Osteocyte (in vitro differentiated cells): ENCODE data around the gene EIF4G3. TPM values are rescaled to one million over a fixed set of nuclear protein-coding genes. Genes with fewer than 3 reads are reported as not detected.

ENCODE experiments used
- DNase-seq: peaks from one replicate; pipeline ENCODE4 v3.0.0; 2021; ENCODE audit warnings: mixed read lengths; ENCODE audit not compliant: unreplicated experiment; ENCODE audit errors: extremely low spot score
- H3K27ac Mint-ChIP-seq: one replicate; pipeline ENCODE4 v1.8.0; 2021; ENCODE audit warnings: mild to moderate bottlenecking, mixed read lengths; ENCODE audit not compliant: unreplicated experiment
- H3K27me3 Mint-ChIP-seq: one replicate; pipeline ENCODE4 v1.8.0; 2021; ENCODE audit warnings: mixed read lengths; ENCODE audit not compliant: unreplicated experiment
- H3K36me3 Mint-ChIP-seq: one replicate; pipeline ENCODE4 v1.8.0; 2021; ENCODE audit warnings: mixed read lengths; ENCODE audit not compliant: unreplicated experiment
- H3K4me1 Mint-ChIP-seq: one replicate; pipeline ENCODE4 v1.8.0; 2021; ENCODE audit warnings: mixed read lengths; ENCODE audit not compliant: unreplicated experiment
- H3K4me3 Mint-ChIP-seq: one replicate; pipeline ENCODE4 v1.8.0; 2021; ENCODE audit warnings: mild to moderate bottlenecking, moderate library complexity, mixed read lengths; ENCODE audit not compliant: unreplicated experiment
- H3K9me3 Mint-ChIP-seq: one replicate; pipeline ENCODE4 v1.8.0; 2021; ENCODE audit warnings: mixed read lengths; ENCODE audit not compliant: unreplicated experiment
- total RNA-seq: library from RNA; stranded (reverse); gene quantifications from 2 replicates; pipeline ENCODE4 v1.2.1, GENCODE V29; 2021
- TF ChIP-seq, protein P1 (sequence below): fragments of 200-600 bp; sonication (generic); IDR thresholded peaks from 2 replicates; pipeline ENCODE4 v1.5.0; 2021; ENCODE audit warnings: antibody characterized with exemption, mild to moderate bottlenecking, moderate library complexity

EIF4G3 gene
- total RNA-seq, 1 donor from 2014 or later, result 81.9 TPM

GRCh38 chr1:21117597-21118001, 59.1 kb downstream of the EIF4G3 start:
- Mint-ChIP-seq H3K27me3 (no peaks in the 10 kb centered on the region), H3K9me3 (no peaks in the 10 kb centered on the region), H3K36me3 (peaks cover 11% of the 10 kb centered on the region), H3K27ac (no peak overlapping the region), H3K4me1 (peaks cover 11% of the 10 kb centered on the region), H3K4me3 (no peak overlapping the region)
- DNase-seq, result no peak
- TF ChIP-seq, protein P1, sequence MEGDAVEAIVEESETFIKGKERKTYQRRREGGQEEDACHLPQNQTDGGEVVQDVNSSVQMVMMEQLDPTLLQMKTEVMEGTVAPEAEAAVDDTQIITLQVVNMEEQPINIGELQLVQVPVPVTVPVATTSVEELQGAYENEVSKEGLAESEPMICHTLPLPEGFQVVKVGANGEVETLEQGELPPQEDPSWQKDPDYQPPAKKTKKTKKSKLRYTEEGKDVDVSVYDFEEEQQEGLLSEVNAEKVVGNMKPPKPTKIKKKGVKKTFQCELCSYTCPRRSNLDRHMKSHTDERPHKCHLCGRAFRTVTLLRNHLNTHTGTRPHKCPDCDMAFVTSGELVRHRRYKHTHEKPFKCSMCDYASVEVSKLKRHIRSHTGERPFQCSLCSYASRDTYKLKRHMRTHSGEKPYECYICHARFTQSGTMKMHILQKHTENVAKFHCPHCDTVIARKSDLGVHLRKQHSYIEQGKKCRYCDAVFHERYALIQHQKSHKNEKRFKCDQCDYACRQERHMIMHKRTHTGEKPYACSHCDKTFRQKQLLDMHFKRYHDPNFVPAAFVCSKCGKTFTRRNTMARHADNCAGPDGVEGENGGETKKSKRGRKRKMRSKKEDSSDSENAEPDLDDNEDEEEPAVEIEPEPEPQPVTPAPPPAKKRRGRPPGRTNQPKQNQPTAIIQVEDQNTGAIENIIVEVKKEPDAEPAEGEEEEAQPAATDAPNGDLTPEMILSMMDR, result no peak

DNA sequence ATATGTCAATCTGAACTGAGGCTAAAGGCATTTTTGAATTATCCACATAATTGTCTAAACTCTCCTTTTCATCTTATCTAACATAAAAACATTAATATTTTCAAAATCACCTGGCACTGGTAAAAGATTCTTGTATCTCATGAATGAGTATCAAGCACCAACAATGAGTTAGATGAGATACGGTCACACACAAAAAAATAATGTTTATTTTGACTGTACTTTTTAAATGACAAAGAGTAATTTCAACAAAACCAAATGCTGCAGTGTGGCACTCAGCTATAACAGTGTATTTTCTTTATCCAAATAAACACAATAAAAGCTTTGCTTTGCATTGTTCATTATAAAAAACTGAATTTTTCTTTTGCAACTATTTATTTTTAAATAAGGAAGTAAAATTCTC, 59.5 kb downstream of the EIF4G3 start:
- Mint-ChIP-seq H3K9me3 (no peaks in the 10 kb centered on the region), H3K4me1 (peaks cover 15% of the 10 kb centered on the region), H3K27ac (no peak overlapping the region), H3K36me3 (peaks cover 11% of the 10 kb centered on the region), H3K4me3 (no peak overlapping the region), H3K27me3 (no peaks in the 10 kb centered on the region)
- TF ChIP-seq, protein P1, result no peak
- DNase-seq, result no peak

- no peak overlapping the region for H3K27ac Mint-ChIP-seq
- DNase-seq, result no peak
- no peak overlapping the region for H3K4me3 Mint-ChIP-seq
- H3K9me3 Mint-ChIP-seq, result no peaks in the 10 kb centered on the region
- TF ChIP-seq, protein P1, result no peak
- peaks cover 9% of the 10 kb centered on the region for H3K36me3 Mint-ChIP-seq
- no peaks in the 10 kb centered on the region for H3K27me3 Mint-ChIP-seq
- H3K4me1 Mint-ChIP-seq, result peaks cover 18% of the 10 kb centered on the region
These were observed 61.5 kb downstream of the EIF4G3 start for GRCh38 chr1:21115098-21115760.

- TF ChIP-seq, protein P1, result no peak
- H3K27ac Mint-ChIP-seq, result no peak overlapping the region
- H3K9me3 Mint-ChIP-seq, result no peaks in the 10 kb centered on the region
- DNase-seq, result no peak
- peaks cover 18% of the 10 kb centered on the region for H3K4me1 Mint-ChIP-seq
- no peaks in the 10 kb centered on the region for H3K27me3 Mint-ChIP-seq
- no peak overlapping the region for H3K4me3 Mint-ChIP-seq
- H3K36me3 Mint-ChIP-seq, result peaks cover 7% of the 10 kb centered on the region
These were observed 62.3 kb downstream of the EIF4G3 start for GRCh38 chr1:21114431-21114830.

DNA sequence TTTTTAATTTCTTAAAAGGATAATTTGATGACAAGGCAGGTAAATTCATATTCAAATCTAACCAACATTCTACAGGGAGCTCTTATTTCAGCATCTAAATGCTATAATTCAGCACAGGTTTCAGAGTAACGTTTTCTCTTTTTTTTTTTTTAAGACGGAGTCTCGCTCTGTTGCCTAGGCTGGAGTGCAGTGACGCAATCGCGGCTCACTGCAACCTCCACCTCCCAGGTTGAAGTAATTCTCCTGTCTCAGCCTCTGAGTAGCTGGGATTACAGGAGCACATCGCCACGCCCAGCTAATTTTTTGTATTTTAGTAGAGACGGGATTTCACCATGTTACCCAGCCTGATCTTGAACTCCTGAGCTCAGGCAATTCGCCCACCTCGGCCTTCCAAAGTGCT, 66.5 kb downstream of the EIF4G3 start:
- H3K9me3 Mint-ChIP-seq, result no peaks in the 10 kb centered on the region
- DNase-seq, result no peak
- H3K4me3 Mint-ChIP-seq, result no peak overlapping the region
- H3K4me1 Mint-ChIP-seq, result peaks cover 14% of the 10 kb centered on the region
- H3K36me3 Mint-ChIP-seq, result peaks cover 5% of the 10 kb centered on the region
- H3K27ac Mint-ChIP-seq, result no peak overlapping the region
- no peaks in the 10 kb centered on the region for H3K27me3 Mint-ChIP-seq
- TF ChIP-seq, protein P1, result no peak
